Endothelial cell of umbilical vein (primary cell): Measurements from ENCODE around the gene PTGER3. TPM values are rescaled to one million over a fixed set of nuclear protein-coding genes. Genes with fewer than 3 reads are reported as not detected.

Experiments
- BruUV-seq: library from RNA; stranded (reverse); fragments of 400-500 nt; replicated peaks from 2 replicates; lab custom pipeline; 2021; lab: Mats Ljungman, UMichigan
- CTCF ChIA-PET: fragments of 300-600, 350-600 bp; sonication (Branson Sonifier 250); formaldehyde crosslinking; loops from one replicate; lab custom pipeline; 2021; ENCODE audit warnings: antibody characterized with exemption, inconsistent platforms; lab: Charles Lee
- POLR2A ChIA-PET: fragments of 300-600, 350-600 bp; sonication (Branson Sonifier 250); formaldehyde crosslinking; loops from one replicate; lab custom pipeline; 2021; ENCODE audit warnings: antibody characterized with exemption, inconsistent platforms; lab: Charles Lee
- DNase-seq: peaks from one replicate; pipeline ENCODE4 v3.0.0-alpha.2; 2011; ENCODE audit warnings: low read depth, low spot score
- FAIRE-seq: peaks from 2 replicates; lab custom pipeline; 2011; peaks lifted over from hg19 to GRCh38; lab: Jason Lieb, UNC
- H2AFZ ChIP-seq: 2 replicates; pipeline ENCODE4 v1.6.0; 2012; ENCODE audit warnings: low read depth, low read length, control low read depth, inconsistent platforms
- H3K27ac ChIP-seq: 2 replicates; pipeline ENCODE4 v1.5.1; 2011; ENCODE audit warnings: low read depth, mild to moderate bottlenecking, control low read depth, low read length, moderate library complexity; ENCODE audit not compliant: insufficient read depth
- H3K27me3 ChIP-seq, 2 experiments: 2 replicates each; pipeline versions ENCODE4 v1.6.0 to v1.6.1; 2011; ENCODE audit warnings: low read length in 2 of 2, mixed read lengths in 1 of 2; ENCODE audit not compliant: control insufficient read depth in 2 of 2, insufficient read depth in 2 of 2
- H3K36me3 ChIP-seq, 2 experiments: 2 replicates in 1 of 2; 3 replicates in 1 of 2; pipeline ENCODE4 v1.5.1; 2011; ENCODE audit warnings: low read length in 2 of 2, mild to moderate bottlenecking in 1 of 2, moderate library complexity in 1 of 2; ENCODE audit not compliant: control insufficient read depth in 2 of 2, insufficient read depth in 2 of 2; ENCODE audit errors: extremely low read depth in 1 of 2
- H3K4me1 ChIP-seq: 3 replicates; pipeline ENCODE4 v1.5.1; 2011; ENCODE audit warnings: mild to moderate bottlenecking, low read length; ENCODE audit not compliant: control insufficient read depth, insufficient read depth; ENCODE audit errors: extremely low read depth
- H3K4me2 ChIP-seq: 2 replicates; pipeline ENCODE4 v1.6.1; 2011; ENCODE audit warnings: low read length, control low read depth, mixed read lengths; ENCODE audit not compliant: insufficient read depth
- H3K4me3 ChIP-seq, 3 experiments: fragments of 200-600 bp in 1 of 3; sonication (generic), shearing (Covaris generic) in 1 of 3; replicated peaks in 1 of 3; 2 replicates each; pipeline ENCODE4 v1.5.1; 2011 to 2016; ENCODE audit warnings: control low read depth in 3 of 3, low read length in 3 of 3, mild to moderate bottlenecking in 2 of 3, inconsistent platforms in 1 of 3, low read depth in 1 of 3, moderate library complexity in 1 of 3; ENCODE audit not compliant: insufficient read depth in 1 of 3
- H3K79me2 ChIP-seq: 2 replicates; pipeline ENCODE4 v1.6.0; 2012; ENCODE audit warnings: low read length, inconsistent platforms; ENCODE audit not compliant: control insufficient read depth, insufficient read depth
- H3K9ac ChIP-seq: replicated peaks from 2 replicates; pipeline ENCODE3; 2011; ENCODE audit warnings: low read length, control low read depth; ENCODE audit not compliant: insufficient read depth; ENCODE audit errors: extremely low read depth
- H3K9me1 ChIP-seq: replicated peaks from 3 replicates; pipeline ENCODE4 v1.6.0; 2011; ENCODE audit warnings: mild to moderate bottlenecking, low read length; ENCODE audit not compliant: control insufficient read depth, insufficient read depth; ENCODE audit errors: extremely low read depth
- H3K9me3 ChIP-seq: replicated peaks from 2 replicates; pipeline ENCODE4 v1.5.1; 2012; ENCODE audit warnings: low read length, inconsistent platforms; ENCODE audit not compliant: control insufficient read depth, insufficient read depth
- H4K20me1 ChIP-seq: replicated peaks from 2 replicates; pipeline ENCODE3; 2011; ENCODE audit warnings: mild to moderate bottlenecking, low read length; ENCODE audit not compliant: control insufficient read depth, insufficient read depth; ENCODE audit errors: extremely low read depth
- EZH2 ChIP-seq: IDR thresholded peaks from 2 replicates; pipeline ENCODE4 v1.6.1; 2012; ENCODE audit warnings: borderline replicate concordance, low read depth, mild to moderate bottlenecking, moderate library complexity, low read length, inconsistent platforms; ENCODE audit not compliant: severe bottlenecking
- FOS ChIP-seq: IDR thresholded peaks from 2 replicates; pipeline ENCODE4 v1.6.1; 2011; ENCODE audit warnings: mild to moderate bottlenecking, low read length, moderate library complexity, borderline replicate concordance; ENCODE audit not compliant: insufficient read depth
- GATA2 ChIP-seq: IDR thresholded peaks from 2 replicates; pipeline ENCODE4 v1.7.0; 2011; ENCODE audit warnings: low read depth, mild to moderate bottlenecking, moderate library complexity, mixed read lengths, low read length; ENCODE audit not compliant: insufficient read length, insufficient read depth
- JUN ChIP-seq: IDR thresholded peaks from 2 replicates; pipeline ENCODE4 v1.6.1; 2011; ENCODE audit warnings: borderline replicate concordance, low read depth; ENCODE audit not compliant: insufficient read length, insufficient read depth
- MAX ChIP-seq: IDR thresholded peaks from 2 replicates; pipeline ENCODE4 v1.6.1; 2011; ENCODE audit not compliant: insufficient read depth, insufficient read length
- MYC ChIP-seq: IDR thresholded peaks from one replicate; pipeline ENCODE4 v1.6.1; 2011; ENCODE audit warnings: mild to moderate bottlenecking, low read depth, low read length
- POLR2A ChIP-seq: IDR thresholded peaks from 2 replicates; pipeline ENCODE4 v1.6.1; 2012; ENCODE audit warnings: low read depth, mild to moderate bottlenecking, control low read depth, low read length
- POLR2AphosphoS5 ChIP-seq: IDR thresholded peaks from 2 replicates; pipeline ENCODE4 v1.6.1; 2012; ENCODE audit warnings: low read depth, mild to moderate bottlenecking, control low read depth, low read length, moderate library complexity; ENCODE audit not compliant: insufficient read depth
- dilution Hi-C: fragments of 300-500 bp; cut with MboI; formaldehyde crosslinking; loops from one replicate; pipeline ENCODE4 v1.15.0; 2019; ENCODE audit warnings: low sequenced_read_pairs; ENCODE audit not compliant: extremely low pct_ligation_motif_present
- intact Hi-C: fragments of 100-400 bp; cut with micrococcal nuclease; formaldehyde crosslinking; loops from one replicate; pipeline ENCODE4 v1.10.0; 2022
- polyA plus RNA-seq, 4 experiments: library from polyadenylated mRNA; depleted of rRNA in 3 of 4; stranded (reverse) in 3 of 4; unstranded in 1 of 4; fragments of >200 nt; gene quantifications; 2 replicates each; pipeline versions ENCODE4 v1.2.1 to v1.2.3, GENCODE V29; 2011 to 2012; ENCODE audit warnings: missing spikeins in 1 of 4
- total RNA-seq: library from RNA; stranded (reverse); gene quantifications from 2 replicates; pipeline ENCODE4 v1.2.3, GENCODE V29; 2021
- TF ChIP-seq, protein P1 (sequence below), 2 donors: IDR thresholded peaks; 1 replicate in 1 of 2; 2 replicates in 1 of 2; pipeline ENCODE4 v1.5.1; 2011; ENCODE audit warnings: low read length in 2 of 2, mild to moderate bottlenecking in 2 of 2, moderate library complexity in 2 of 2, control low read depth in 1 of 2, inconsistent platforms in 1 of 2, low read depth in 1 of 2; ENCODE audit not compliant: insufficient read depth in 1 of 2; ENCODE audit errors: extremely low read depth in 1 of 2

PTGER3 gene
- total and polyA plus RNA-seq, 2 donors (not counting 3 experiments of a cell fraction or from before 2014, with no cell fraction given), result 0.01 TPM; not detected in 1

GRCh38 chr1:70997793-70998192 is 49.8 kb downstream of the PTGER3 start:
- no peak for DNase-seq
- H3K36me3 ChIP-seq, result no peaks in the 10 kb centered on the region
- TF ChIP-seq MYC (no peak), JUN (no peak), POLR2A (no peak), POLR2AphosphoS5 (no peak), EZH2 (no peak), GATA2 (no peak), FOS (no peak), MAX (no peak)
- TF ChIP-seq, protein P1, sequence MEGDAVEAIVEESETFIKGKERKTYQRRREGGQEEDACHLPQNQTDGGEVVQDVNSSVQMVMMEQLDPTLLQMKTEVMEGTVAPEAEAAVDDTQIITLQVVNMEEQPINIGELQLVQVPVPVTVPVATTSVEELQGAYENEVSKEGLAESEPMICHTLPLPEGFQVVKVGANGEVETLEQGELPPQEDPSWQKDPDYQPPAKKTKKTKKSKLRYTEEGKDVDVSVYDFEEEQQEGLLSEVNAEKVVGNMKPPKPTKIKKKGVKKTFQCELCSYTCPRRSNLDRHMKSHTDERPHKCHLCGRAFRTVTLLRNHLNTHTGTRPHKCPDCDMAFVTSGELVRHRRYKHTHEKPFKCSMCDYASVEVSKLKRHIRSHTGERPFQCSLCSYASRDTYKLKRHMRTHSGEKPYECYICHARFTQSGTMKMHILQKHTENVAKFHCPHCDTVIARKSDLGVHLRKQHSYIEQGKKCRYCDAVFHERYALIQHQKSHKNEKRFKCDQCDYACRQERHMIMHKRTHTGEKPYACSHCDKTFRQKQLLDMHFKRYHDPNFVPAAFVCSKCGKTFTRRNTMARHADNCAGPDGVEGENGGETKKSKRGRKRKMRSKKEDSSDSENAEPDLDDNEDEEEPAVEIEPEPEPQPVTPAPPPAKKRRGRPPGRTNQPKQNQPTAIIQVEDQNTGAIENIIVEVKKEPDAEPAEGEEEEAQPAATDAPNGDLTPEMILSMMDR (IDR thresholded peaks at IDR 0.05; ENCODE audit: extremely low read depth in 1 of 2, insufficient read depth in 1 of 2, low read depth in 1 of 2, low read length in 2 of 2), result no peak
- ChIA-PET CTCF (interaction anchor here (0.6 to 1.2 kb wide), 2 partner anchors 9 to 855 kb away, joined by 3 read pairs; no protein-coding TSS in a partner anchor), POLR2A (no interaction called here)
- FAIRE-seq, result no peak
- no peaks in the 10 kb centered on the region for H4K20me1 ChIP-seq
- H3K79me2 ChIP-seq, result no peaks in the 10 kb centered on the region
- no peaks in the 10 kb centered on the region for H3K27me3 ChIP-seq
- no peak overlapping the region for H3K4me2 ChIP-seq
- H3K9me1 ChIP-seq, result no peaks in the 10 kb centered on the region
- intact Hi-C loops (no loop called here), dilution Hi-C loops (no loop called here)
- H3K27ac ChIP-seq, result no peak overlapping the region
- H3K4me1 ChIP-seq, result no peaks in the 10 kb centered on the region
- no peak overlapping the region for H3K9ac ChIP-seq
- no peak overlapping the region for H3K4me3 ChIP-seq
- no TSS peak for BruUV-seq
- no peaks in the 10 kb centered on the region for H3K9me3 ChIP-seq
- no peak overlapping the region for H2AFZ ChIP-seq
